ENCODE measurements around the gene AGBL4. TPM values are rescaled to one million over a fixed set of nuclear protein-coding genes. Genes with fewer than 3 reads are reported as not detected.

AGBL4 gene
- total RNA-seq, 2 experiments from 2014 or later, result not detected

- intact Hi-C loops (cut with DNase I, micrococcal nuclease), result no loop called here
- ATAC-seq (no peak), DNase-seq (no peak)
- Mint-ChIP-seq H3K4me3 (no peak overlapping the region), H3K27me3 (peaks cover 16% of the 10 kb centered on the region), H3K36me3 (ENCODE audit: low read depth) (no peaks in the 10 kb centered on the region), H3K27ac (no peak overlapping the region), H3K4me1 (no peaks in the 10 kb centered on the region), H3K9me3 (ENCODE audit: low read depth) (no peaks in the 10 kb centered on the region)
- ChIA-PET CTCF (interaction anchor here (0.6 to 1.4 kb wide), 2 partner anchors 13 to 77 kb away, joined by 3 to 4 read pairs; no protein-coding TSS in a partner anchor), POLR2A (no interaction called here)
These were observed 1393.9 kb downstream of the AGBL4 start for GRCh38 chr1:48629867-48630266.

GRCh38 chr1:48627486-48627885, 1396.3 kb downstream of the AGBL4 start:
- Mint-ChIP-seq H3K27me3 (peaks cover 24% of the 10 kb centered on the region), H3K4me3 (no peak overlapping the region), H3K4me1 (no peaks in the 10 kb centered on the region), H3K9me3 (ENCODE audit: low read depth) (no peaks in the 10 kb centered on the region), H3K27ac (no peak overlapping the region), H3K36me3 (ENCODE audit: low read depth) (no peaks in the 10 kb centered on the region)
- intact Hi-C loops (cut with DNase I, micrococcal nuclease), result no loop called here
- DNase-seq, result no peak
- CTCF ChIA-PET, result no interaction called here
- POLR2A ChIA-PET, result no interaction called here
- no peak for ATAC-seq

- DNase-seq (no peak), ATAC-seq (no peak)
- ChIA-PET POLR2A (no interaction called here), CTCF (interaction anchor here (1.0 kb wide), 1 partner anchor 38 kb away, joined by 3 read pairs; no protein-coding TSS in a partner anchor)
- no peak overlapping the region for H3K4me3 Mint-ChIP-seq
- intact Hi-C loops (cut with DNase I, micrococcal nuclease), result no loop called here
- peaks cover 20% of the 10 kb centered on the region for H3K27me3 Mint-ChIP-seq
- H3K4me1 Mint-ChIP-seq, result no peaks in the 10 kb centered on the region
- no peaks in the 10 kb centered on the region for H3K36me3 Mint-ChIP-seq (ENCODE audit: low read depth)
- no peak overlapping the region for H3K27ac Mint-ChIP-seq
- no peaks in the 10 kb centered on the region for H3K9me3 Mint-ChIP-seq (ENCODE audit: low read depth)
These were observed 1404.2 kb downstream of the AGBL4 start for GRCh38 chr1:48619539-48619938.

GRCh38 chr1:48617252-48617651, 1406.5 kb downstream of the AGBL4 start:
- ChIA-PET POLR2A (no interaction called here), CTCF (no interaction called here)
- H3K27me3 Mint-ChIP-seq, result peaks cover 14% of the 10 kb centered on the region
- intact Hi-C loops (cut with DNase I, micrococcal nuclease), result no loop called here
- no peak for DNase-seq
- H3K27ac Mint-ChIP-seq, result no peak overlapping the region
- H3K4me1 Mint-ChIP-seq, result no peaks in the 10 kb centered on the region
- H3K4me3 Mint-ChIP-seq, result no peak overlapping the region
- no peak for ATAC-seq
- H3K9me3 Mint-ChIP-seq (ENCODE audit: low read depth), result no peaks in the 10 kb centered on the region
- no peaks in the 10 kb centered on the region for H3K36me3 Mint-ChIP-seq (ENCODE audit: low read depth)

- no peak for ATAC-seq
These were observed 1407.0 kb downstream of the AGBL4 start for GRCh38 chr1:48616710-48617109.

GRCh38 chr1:48611841-48612240, 1411.9 kb downstream of the AGBL4 start:
- no peak overlapping the region for H3K4me3 Mint-ChIP-seq
- CTCF ChIA-PET, result interaction anchor here (1.1 kb wide), 1 partner anchor 68 kb away, joined by 3 read pairs; no protein-coding TSS in a partner anchor
- ATAC-seq, result no peak

More at GRCh38 chr1:48616710-48617109, 1407.0 kb downstream of the AGBL4 start:
- Mint-ChIP-seq H3K4me3 (no peak overlapping the region), H3K4me1 (no peaks in the 10 kb centered on the region), H3K36me3 (ENCODE audit: low read depth) (no peaks in the 10 kb centered on the region), H3K27ac (no peak overlapping the region), H3K27me3 (peaks cover 11% of the 10 kb centered on the region), H3K9me3 (ENCODE audit: low read depth) (no peaks in the 10 kb centered on the region)
- no peak for DNase-seq
- intact Hi-C loops (cut with DNase I, micrococcal nuclease), result no loop called here
- CTCF ChIA-PET, result no interaction called here
- POLR2A ChIA-PET, result no interaction called here

GRCh38 chr1:48610628-48611542, 1412.9 kb downstream of the AGBL4 start:
- ChIA-PET CTCF (interaction anchor here (1.1 kb wide), 1 partner anchor 69 kb away, joined by 3 read pairs; no protein-coding TSS in a partner anchor), POLR2A (no interaction called here)
- Mint-ChIP-seq H3K27me3 (peaks cover 13% of the 10 kb centered on the region), H3K9me3 (ENCODE audit: low read depth) (no peaks in the 10 kb centered on the region), H3K4me1 (no peaks in the 10 kb centered on the region), H3K36me3 (ENCODE audit: low read depth) (no peaks in the 10 kb centered on the region), H3K27ac (no peak overlapping the region), H3K4me3 (no peak overlapping the region)
- intact Hi-C loops (cut with DNase I, micrococcal nuclease), result no loop called here
- no peak for ATAC-seq
- no peak for DNase-seq

More at GRCh38 chr1:48611841-48612240, 1411.9 kb downstream of the AGBL4 start:
- Mint-ChIP-seq H3K9me3 (ENCODE audit: low read depth) (no peaks in the 10 kb centered on the region), H3K36me3 (ENCODE audit: low read depth) (no peaks in the 10 kb centered on the region), H3K4me1 (no peaks in the 10 kb centered on the region), H3K27ac (no peak overlapping the region), H3K27me3 (peaks cover 13% of the 10 kb centered on the region)
- no peak for DNase-seq
- POLR2A ChIA-PET, result no interaction called here
- intact Hi-C loops (cut with DNase I, micrococcal nuclease), result no loop called here

GRCh38 chr1:48608882-48609281, 1414.9 kb downstream of the AGBL4 start:
- ChIA-PET CTCF (no interaction called here), POLR2A (no interaction called here)
- intact Hi-C loops (cut with DNase I, micrococcal nuclease), result no loop called here
- no peaks in the 10 kb centered on the region for H3K9me3 Mint-ChIP-seq (ENCODE audit: low read depth)
- H3K27me3 Mint-ChIP-seq, result peaks cover 13% of the 10 kb centered on the region
- no peak for DNase-seq
- H3K4me3 Mint-ChIP-seq, result no peak overlapping the region
- H3K27ac Mint-ChIP-seq, result no peak overlapping the region
- H3K4me1 Mint-ChIP-seq, result no peaks in the 10 kb centered on the region
- H3K36me3 Mint-ChIP-seq (ENCODE audit: low read depth), result no peaks in the 10 kb centered on the region
- no peak for ATAC-seq

- ChIA-PET CTCF (no interaction called here), POLR2A (no interaction called here)
- H3K36me3 Mint-ChIP-seq (ENCODE audit: low read depth), result no peaks in the 10 kb centered on the region
- no peak for ATAC-seq
- H3K27ac Mint-ChIP-seq, result no peak overlapping the region
- no peaks in the 10 kb centered on the region for H3K4me1 Mint-ChIP-seq
- DNase-seq, result no peak
- H3K27me3 Mint-ChIP-seq, result peaks cover 5% of the 10 kb centered on the region
- intact Hi-C loops (cut with DNase I, micrococcal nuclease), result no loop called here
- no peaks in the 10 kb centered on the region for H3K9me3 Mint-ChIP-seq (ENCODE audit: low read depth)
- H3K4me3 Mint-ChIP-seq, result no peak overlapping the region
These were observed 1420.5 kb downstream of the AGBL4 start for GRCh38 chr1:48603222-48603621.

- no peaks in the 10 kb centered on the region for H3K36me3 Mint-ChIP-seq (ENCODE audit: low read depth)
- no peak overlapping the region for H3K27ac Mint-ChIP-seq
These were observed 1421.4 kb downstream of the AGBL4 start for GRCh38 chr1:48602349-48602748.

GRCh38 chr1:48600182-48600581, 1423.6 kb downstream of the AGBL4 start:
- no peaks in the 10 kb centered on the region for H3K4me1 Mint-ChIP-seq
- no peaks in the 10 kb centered on the region for H3K27me3 Mint-ChIP-seq
- no peak overlapping the region for H3K27ac Mint-ChIP-seq
- no peaks in the 10 kb centered on the region for H3K9me3 Mint-ChIP-seq (ENCODE audit: low read depth)
- CTCF ChIA-PET, result no interaction called here
- ATAC-seq, result no peak
- DNase-seq, result no peak
- intact Hi-C loops (cut with DNase I, micrococcal nuclease), result no loop called here
- H3K4me3 Mint-ChIP-seq, result no peak overlapping the region
- no peaks in the 10 kb centered on the region for H3K36me3 Mint-ChIP-seq (ENCODE audit: low read depth)
- POLR2A ChIA-PET, result no interaction called here

More at GRCh38 chr1:48602349-48602748, 1421.4 kb downstream of the AGBL4 start:
- ATAC-seq (no peak), DNase-seq (no peak)
- H3K27me3 Mint-ChIP-seq, result peaks cover 3% of the 10 kb centered on the region
- ChIA-PET POLR2A (no interaction called here), CTCF (no interaction called here)
- no peak overlapping the region for H3K4me3 Mint-ChIP-seq
- intact Hi-C loops (cut with DNase I, micrococcal nuclease), result no loop called here
- no peaks in the 10 kb centered on the region for H3K9me3 Mint-ChIP-seq (ENCODE audit: low read depth)
- H3K4me1 Mint-ChIP-seq, result no peaks in the 10 kb centered on the region

GRCh38 chr1:48597663-48598062, 1426.1 kb downstream of the AGBL4 start:
- Mint-ChIP-seq H3K36me3 (ENCODE audit: low read depth) (no peaks in the 10 kb centered on the region), H3K4me1 (no peaks in the 10 kb centered on the region), H3K9me3 (ENCODE audit: low read depth) (no peaks in the 10 kb centered on the region), H3K27ac (no peak overlapping the region), H3K27me3 (peaks cover 5% of the 10 kb centered on the region), H3K4me3 (no peak overlapping the region)
- ChIA-PET POLR2A (no interaction called here), CTCF (no interaction called here)
- no peak for DNase-seq
- intact Hi-C loops (cut with DNase I, micrococcal nuclease), result no loop called here
- no peak for ATAC-seq

Measured in activated CD4-positive, alpha-beta T cell treated with anti-CD3 and anti-CD28 coated beads for 36 hours (primary cell).